COLO668 (cell line): ENCODE measurements around the gene C11orf58.

Source experiments
- DNase-seq: peaks from one replicate; lab custom pipeline; 2025; ENCODE audit not compliant: unreplicated experiment; lab: John Stamatoyannopoulos, UW

C11orf58 gene

GRCh38 chr11:16784666-16785065 lies 46.2 kb downstream of the C11orf58 start:
- DNase-seq: no peak

- DNase-seq: peak; percentile 56
Measured at GRCh38 chr11:16785520-16786128, 47.2 kb downstream of the C11orf58 start.

- DNase-seq: no peak
Measured at GRCh38 chr11:16786131-16786530, 47.7 kb downstream of the C11orf58 start.

GRCh38 chr11:16787035-16787742 lies 48.7 kb downstream of the C11orf58 start:
- no peak for DNase-seq

GRCh38 chr11:16788141-16789062 lies 50.0 kb downstream of the C11orf58 start:
- DNase-seq: peak; percentile 63

- no peak for DNase-seq
Measured at GRCh38 chr11:16789063-16789420, 50.6 kb downstream of the C11orf58 start.

GRCh38 chr11:16789560-16790485 lies 51.4 kb downstream of the C11orf58 start:
- no peak for DNase-seq

GRCh38 chr11:16790486-16791190 lies 52.2 kb downstream of the C11orf58 start:
- DNase-seq: no peak

GRCh38 chr11:16791191-16791961 lies 52.9 kb downstream of the C11orf58 start:
- DNase-seq: no peak

- DNase-seq: no peak
Measured at GRCh38 chr11:16792426-16792825, 54.0 kb downstream of the C11orf58 start.

- no peak for DNase-seq
Measured at GRCh38 chr11:16793009-16793408, 54.6 kb downstream of the C11orf58 start.

GRCh38 chr11:16793511-16793910 lies 55.1 kb downstream of the C11orf58 start:
- DNase-seq: no peak

GRCh38 chr11:16794047-16794818 lies 55.8 kb downstream of the C11orf58 start:
- DNase-seq: no peak

- no peak for DNase-seq
Measured at GRCh38 chr11:16795146-16795545, 56.7 kb downstream of the C11orf58 start.

- no peak for DNase-seq
Measured at GRCh38 chr11:16796311-16796710, 57.9 kb downstream of the C11orf58 start.

- DNase-seq: no peak
Measured at GRCh38 chr11:16797776-16798175, 59.3 kb downstream of the C11orf58 start.

- DNase-seq: no peak
Measured at GRCh38 chr11:16799221-16799620, 60.8 kb downstream of the C11orf58 start.

- DNase-seq: no peak
Measured at GRCh38 chr11:16799890-16800289, 61.4 kb downstream of the C11orf58 start.

GRCh38 chr11:16800382-16800781 lies 61.9 kb downstream of the C11orf58 start:
- no peak for DNase-seq
